PC-3 (cell line): Measurements from ENCODE around the gene TBXA2R. TPM values are rescaled to one million over a fixed set of nuclear protein-coding genes. Genes with fewer than 3 reads are reported as not detected.

ENCODE experiments used
- ATAC-seq: fragments of 200-7000 bp; cut with Tn5 transposase; 2 replicates; pipeline ENCODE4 v1.9.1; 2020; ENCODE audit warnings: mild to moderate bottlenecking, moderate library complexity
- BruUV-seq: library from RNA; stranded (reverse); fragments of 400-500 nt; replicated peaks from 2 replicates; lab custom pipeline; 2021; lab: Mats Ljungman, UMichigan
- CTCF ChIA-PET: fragments of 300-600 bp; sonication (Branson Sonifier 250); formaldehyde crosslinking; loops from one replicate; lab custom pipeline; 2022; ENCODE audit warnings: antibody characterized with exemption; lab: Charles Lee
- POLR2A ChIA-PET: fragments of 300-600 bp; sonication (Branson Sonifier 250); formaldehyde crosslinking; loops from one replicate; lab custom pipeline; 2022; ENCODE audit warnings: antibody characterized with exemption; ENCODE audit not compliant: unreplicated experiment; lab: Charles Lee
- DNase-seq: peaks from one replicate; pipeline ENCODE4 v3.0.0-alpha.2; 2015
- H2AFZ ChIP-seq: fragments of 300-600 bp; sonication (generic); 2 replicates; pipeline ENCODE4 v1.6.0; 2016; ENCODE audit warnings: antibody characterized with exemption, low read length
- H3F3A ChIP-seq: fragments of 300-600 bp; sonication (generic); one replicate; pipeline ENCODE4 v1.6.0; 2017; ENCODE audit warnings: antibody characterized with exemption, low read length, control low read depth, mild to moderate bottlenecking; ENCODE audit not compliant: unreplicated experiment
- H3K27ac ChIP-seq: fragments of 300-600 bp; sonication (generic); 2 replicates; pipeline ENCODE4 v1.5.1; 2016; ENCODE audit warnings: mild to moderate bottlenecking, low read length
- H3K27me3 ChIP-seq: fragments of 300-600 bp; sonication (generic); 2 replicates; pipeline ENCODE4 v1.6.1; 2016; ENCODE audit warnings: low read length, mixed read lengths
- H3K36me3 ChIP-seq: fragments of 300-600 bp; sonication (generic); 2 replicates; pipeline ENCODE4 v1.6.1; 2016; ENCODE audit warnings: low read depth, mixed run types, low read length, mixed read lengths
- H3K4me1 ChIP-seq: fragments of 300-600 bp; sonication (generic); 2 replicates; pipeline ENCODE4 v1.5.1; 2016; ENCODE audit warnings: low read length; ENCODE audit not compliant: insufficient read depth
- H3K4me2 ChIP-seq: fragments of 300-600 bp; sonication (generic); 2 replicates; pipeline ENCODE4 v1.6.0; 2016; ENCODE audit warnings: low read length
- H3K4me3 ChIP-seq: fragments of 300-600 bp; sonication (generic); 2 replicates; pipeline ENCODE4 v1.5.1; 2016; ENCODE audit warnings: mild to moderate bottlenecking, low read length, mixed read lengths
- H3K79me2 ChIP-seq: fragments of 300-600 bp; sonication (generic); 2 replicates; pipeline ENCODE4 v1.6.1; 2017; ENCODE audit warnings: low read length, mixed read lengths
- H3K9ac ChIP-seq: fragments of 300-600 bp; sonication (generic); 2 replicates; pipeline ENCODE4 v1.6.0; 2016; ENCODE audit warnings: mild to moderate bottlenecking, low read length
- H3K9me2 ChIP-seq: fragments of 300-600 bp; sonication (generic); replicated peaks from 2 replicates; pipeline ENCODE4 v1.6.1; 2016; ENCODE audit warnings: mixed run types, low read length, mixed read lengths
- H3K9me3 ChIP-seq: fragments of 300-600 bp; sonication (generic); 2 replicates; pipeline ENCODE4 v1.6.1; 2016; ENCODE audit warnings: low read length, mixed read lengths
- H4K20me1 ChIP-seq: fragments of 300-600 bp; sonication (generic); 2 replicates; pipeline ENCODE4 v1.6.1; 2016; ENCODE audit warnings: low read length, mixed read lengths
- EZH2 ChIP-seq: fragments of 300-600 bp; sonication (generic); IDR thresholded peaks from one replicate; pipeline ENCODE4 v1.6.1; 2017; ENCODE audit warnings: antibody characterized with exemption, mild to moderate bottlenecking, low read length; ENCODE audit not compliant: unreplicated experiment
- EZH2phosphoT487 ChIP-seq: fragments of 300-600 bp; sonication (generic); IDR thresholded peaks from 2 replicates; pipeline ENCODE4 v1.6.1; 2018; ENCODE audit warnings: mild to moderate bottlenecking, antibody characterized with exemption, low read length, borderline replicate concordance
- intact Hi-C: fragments of 100-400 bp; cut with micrococcal nuclease; formaldehyde crosslinking; loops from 2 replicates; pipeline ENCODE4 v1.9.0; 2023
- total RNA-seq: library from RNA; depleted of rRNA; stranded (reverse); fragments of >200 nt; gene quantifications from 2 replicates; pipeline ENCODE4 v1.2.3, GENCODE V29; 2014
- TF ChIP-seq, protein P1 (sequence below): fragments of 300-600 bp; sonication (generic); conservative IDR thresholded peaks from 2 replicates; pipeline ENCODE4 v1.5.1; 2017; ENCODE audit warnings: antibody characterized with exemption, low read depth, mild to moderate bottlenecking, low read length

Gene TBXA2R
- total RNA-seq, 1 experiment from 2014 or later = 0.77 TPM

DNA sequence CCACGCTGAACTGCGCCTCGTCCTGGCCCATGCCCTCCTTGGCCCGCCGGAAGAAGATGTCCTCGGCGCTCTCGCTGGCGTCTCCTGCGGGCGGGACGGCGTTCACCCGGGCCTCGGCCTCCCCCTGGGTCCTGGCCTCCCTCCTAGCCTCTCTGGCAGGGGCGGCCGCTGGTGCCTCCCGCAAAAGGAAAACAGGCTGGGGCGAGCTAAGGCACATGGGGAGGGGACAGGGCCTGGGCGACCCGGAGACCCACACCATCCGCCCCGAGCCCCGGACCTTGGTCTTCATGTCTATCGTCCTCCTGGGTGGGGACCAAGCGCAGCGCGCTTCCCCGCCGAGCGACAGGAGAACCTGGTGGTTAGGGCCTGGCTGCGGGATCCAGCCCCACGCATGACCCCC, 5.7 kb upstream of the TBXA2R start:
- intact Hi-C loops = no loop called here
- POLR2A ChIA-PET = no interaction called here

DNA sequence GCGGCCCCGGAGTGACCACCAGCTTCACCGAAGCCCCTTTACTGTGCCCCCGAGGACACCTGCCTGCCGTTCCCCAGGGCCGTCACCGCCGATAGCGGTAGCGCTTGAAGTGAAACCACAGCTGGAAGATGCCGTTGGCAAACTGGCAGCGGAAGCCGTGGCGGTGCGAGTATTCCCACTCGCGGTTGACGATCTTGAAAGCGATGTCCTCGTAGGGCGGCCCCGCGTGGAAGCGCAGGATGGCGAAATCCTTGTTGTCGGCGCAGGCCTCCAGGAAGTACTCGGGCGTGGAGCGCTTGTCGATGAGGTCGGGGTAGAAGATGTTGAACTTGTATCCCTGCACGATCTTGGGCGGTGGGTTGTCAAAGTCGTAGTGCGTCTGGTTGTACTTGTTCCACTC, 5.2 kb upstream of the TBXA2R start:
- Histone ChIP-seq H4K20me1 (no peaks in the 10 kb centered on the region), H3K27me3 (no peaks in the 10 kb centered on the region), H3K79me2 (no peaks in the 10 kb centered on the region), H3K9me3 (no peaks in the 10 kb centered on the region), H3K27ac (no peak overlapping the region), H3K9ac (no peak overlapping the region), H3K4me2 (no peak overlapping the region), H2AFZ (no peak overlapping the region), H3F3A (no peaks in the 10 kb centered on the region), H3K4me3 (no peak overlapping the region), H3K36me3 (no peaks in the 10 kb centered on the region), H3K9me2 (no peaks in the 10 kb centered on the region), H3K4me1 (peaks cover 11% of the 10 kb centered on the region; the same call in 1 of the 2 replicates)
- intact Hi-C loops = no loop called here
- DNase-seq = no peak
- BruUV-seq = no TSS peak
- TF ChIP-seq EZH2phosphoT487 (no peak), EZH2 (no peak)
- TF ChIP-seq, protein P1, sequence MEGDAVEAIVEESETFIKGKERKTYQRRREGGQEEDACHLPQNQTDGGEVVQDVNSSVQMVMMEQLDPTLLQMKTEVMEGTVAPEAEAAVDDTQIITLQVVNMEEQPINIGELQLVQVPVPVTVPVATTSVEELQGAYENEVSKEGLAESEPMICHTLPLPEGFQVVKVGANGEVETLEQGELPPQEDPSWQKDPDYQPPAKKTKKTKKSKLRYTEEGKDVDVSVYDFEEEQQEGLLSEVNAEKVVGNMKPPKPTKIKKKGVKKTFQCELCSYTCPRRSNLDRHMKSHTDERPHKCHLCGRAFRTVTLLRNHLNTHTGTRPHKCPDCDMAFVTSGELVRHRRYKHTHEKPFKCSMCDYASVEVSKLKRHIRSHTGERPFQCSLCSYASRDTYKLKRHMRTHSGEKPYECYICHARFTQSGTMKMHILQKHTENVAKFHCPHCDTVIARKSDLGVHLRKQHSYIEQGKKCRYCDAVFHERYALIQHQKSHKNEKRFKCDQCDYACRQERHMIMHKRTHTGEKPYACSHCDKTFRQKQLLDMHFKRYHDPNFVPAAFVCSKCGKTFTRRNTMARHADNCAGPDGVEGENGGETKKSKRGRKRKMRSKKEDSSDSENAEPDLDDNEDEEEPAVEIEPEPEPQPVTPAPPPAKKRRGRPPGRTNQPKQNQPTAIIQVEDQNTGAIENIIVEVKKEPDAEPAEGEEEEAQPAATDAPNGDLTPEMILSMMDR = no peak
- CTCF ChIA-PET = no interaction called here
- no peak for ATAC-seq
- POLR2A ChIA-PET = no interaction called here

More for the DNA sequence above, 5.7 kb upstream of the TBXA2R start:
- Histone ChIP-seq H3K27ac (no peak overlapping the region), H3K4me1 (peaks cover 8% of the 10 kb centered on the region; the same call in 1 of the 2 replicates), H2AFZ (no peak overlapping the region), H3K4me3 (no peak overlapping the region), H3K9me3 (no peaks in the 10 kb centered on the region), H4K20me1 (no peaks in the 10 kb centered on the region), H3K36me3 (no peaks in the 10 kb centered on the region), H3K4me2 (no peak overlapping the region), H3K79me2 (no peaks in the 10 kb centered on the region), H3F3A (no peaks in the 10 kb centered on the region), H3K9me2 (no peaks in the 10 kb centered on the region), H3K9ac (no peak overlapping the region), H3K27me3 (no peaks in the 10 kb centered on the region)
- CTCF ChIA-PET = no interaction called here
- DNase-seq = no peak
- TF ChIP-seq, protein P1 = no peak
- TF ChIP-seq EZH2 = no peak
- no peak for TF ChIP-seq EZH2phosphoT487
- ATAC-seq = no peak
- no TSS peak for BruUV-seq

DNA sequence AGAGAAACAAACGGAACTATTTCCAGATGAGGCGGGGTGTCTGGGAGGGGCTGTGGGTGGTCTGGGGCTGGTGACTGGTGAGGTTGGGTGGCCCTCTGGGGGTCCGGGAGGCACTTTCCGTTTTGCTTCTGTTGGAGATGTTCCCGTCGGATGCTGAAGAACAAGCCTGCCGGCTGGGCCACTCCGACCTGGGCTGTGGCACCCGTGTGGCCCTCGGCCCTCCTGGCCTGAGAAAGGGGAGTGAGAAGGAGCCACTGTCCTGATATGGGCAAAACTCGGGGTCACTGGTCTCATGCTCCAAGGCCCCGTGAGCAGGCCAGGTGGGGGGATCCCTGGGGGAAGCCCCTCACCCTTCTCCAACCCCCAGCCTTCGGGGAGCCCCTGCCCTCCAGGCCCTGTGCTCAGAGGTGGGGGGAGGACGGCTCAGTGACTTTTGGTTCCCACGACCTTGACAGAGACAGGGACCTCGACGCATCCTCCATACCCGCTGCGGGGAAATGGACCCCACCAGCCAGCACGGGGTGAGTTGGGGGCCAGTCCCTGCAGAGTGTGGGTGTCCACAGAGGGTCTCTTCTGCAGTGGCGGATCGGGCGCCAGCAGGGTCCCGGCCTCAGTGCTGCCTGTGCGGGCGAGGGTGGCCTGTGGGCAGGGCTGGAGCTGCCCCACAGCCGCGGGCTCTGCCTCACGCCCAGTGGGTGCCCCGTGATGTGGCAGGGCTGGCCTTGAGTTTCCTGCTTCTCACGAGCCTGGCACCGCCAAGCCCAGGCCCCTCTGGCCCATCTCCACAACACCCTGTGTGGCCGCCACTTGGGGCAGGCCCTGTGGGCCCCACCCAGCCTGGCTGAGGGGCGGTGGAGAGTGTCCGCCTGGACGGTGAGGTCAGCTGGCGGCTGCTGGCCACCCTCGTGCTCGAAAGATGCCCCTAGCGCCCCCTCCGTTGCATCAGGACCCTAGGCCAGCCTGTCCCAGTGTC, 4.4 kb upstream of the TBXA2R start:
- no peaks in the 10 kb centered on the region for H3K9me2 ChIP-seq
- TF ChIP-seq EZH2phosphoT487 (no peak), EZH2 (no peak)
- TF ChIP-seq, protein P1 = no peak
- DNase-seq (no peak), ATAC-seq (no peak)
- no peaks in the 10 kb centered on the region for H3K79me2 ChIP-seq
- H3K27me3 ChIP-seq = no peaks in the 10 kb centered on the region
- H3K27ac ChIP-seq = no peak overlapping the region
- H4K20me1 ChIP-seq = no peaks in the 10 kb centered on the region
- no peaks in the 10 kb centered on the region for H3F3A ChIP-seq
- no peak overlapping the region for H3K4me2 ChIP-seq
- H3K36me3 ChIP-seq = no peaks in the 10 kb centered on the region
- H3K9me3 ChIP-seq = no peaks in the 10 kb centered on the region
- no peak overlapping the region for H3K9ac ChIP-seq
- ChIA-PET POLR2A (no interaction called here), CTCF (no interaction called here)
- no peak overlapping the region for H3K4me3 ChIP-seq
- BruUV-seq = no TSS peak
- H3K4me1 ChIP-seq = peaks cover 11% of the 10 kb centered on the region; the same call in 1 of the 2 replicates
- intact Hi-C loops = no loop called here
- no peak overlapping the region for H2AFZ ChIP-seq
